ENCODE data around the gene CAPS2.
A peak's percentile ranks its signal among the peaks of the same experiment; 100 is the strongest.
"Not testable (repeated sequence)": the region's sequence is repeated elsewhere in the genome, so short reads cannot be mapped to it uniquely, and the experiment has no call there.

Gene CAPS2

DNA sequence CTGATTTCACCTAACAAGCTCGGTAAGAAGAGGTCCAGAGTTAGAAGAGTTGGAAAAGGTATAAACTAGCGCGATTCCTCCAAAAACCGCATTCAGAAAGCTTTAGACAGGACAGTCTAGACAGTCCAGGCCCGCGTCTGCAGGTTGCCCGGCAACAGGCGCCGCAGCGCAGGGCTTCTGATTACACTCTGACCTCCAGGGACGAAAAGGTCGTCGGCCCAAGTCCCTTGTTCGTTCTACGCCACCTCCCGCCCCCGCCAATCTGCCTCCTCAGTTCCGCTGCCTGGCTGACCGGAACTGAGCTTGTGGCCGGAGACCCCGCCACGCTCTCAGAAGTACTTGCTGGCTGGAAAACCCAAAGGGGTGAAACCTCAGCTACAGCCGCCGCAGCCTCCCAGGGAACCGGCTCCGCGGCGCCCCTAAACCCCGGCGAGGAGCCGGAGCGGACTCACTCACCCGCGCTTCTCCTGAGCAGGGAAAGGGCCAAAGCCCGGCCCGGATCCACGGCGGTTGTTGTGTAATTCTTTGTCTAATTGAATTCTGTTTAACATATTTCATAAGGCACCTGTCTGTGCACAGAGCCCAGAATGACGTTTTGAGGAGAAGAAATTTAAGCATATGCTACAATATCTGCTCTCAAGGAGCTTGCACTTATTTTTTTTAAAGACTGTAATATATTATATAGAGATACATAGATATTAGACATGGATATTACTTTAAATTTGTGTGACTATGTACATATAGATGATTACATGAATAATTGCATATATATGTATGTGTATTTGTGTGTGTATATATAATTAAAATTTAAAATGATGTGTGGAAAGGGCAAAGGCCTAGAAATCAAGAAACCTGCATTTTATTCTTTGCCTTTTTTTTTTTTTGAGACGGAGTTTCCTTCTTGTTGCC, at the start of gene CAPS2:
Gene CAPS2 (minus strand): TSS at position 407 of the 909 bp plus-strand sequence. CDS start 3,826 bp downstream, outside the sequence.
- peak; percentile 53 for DNase-seq

DNA sequence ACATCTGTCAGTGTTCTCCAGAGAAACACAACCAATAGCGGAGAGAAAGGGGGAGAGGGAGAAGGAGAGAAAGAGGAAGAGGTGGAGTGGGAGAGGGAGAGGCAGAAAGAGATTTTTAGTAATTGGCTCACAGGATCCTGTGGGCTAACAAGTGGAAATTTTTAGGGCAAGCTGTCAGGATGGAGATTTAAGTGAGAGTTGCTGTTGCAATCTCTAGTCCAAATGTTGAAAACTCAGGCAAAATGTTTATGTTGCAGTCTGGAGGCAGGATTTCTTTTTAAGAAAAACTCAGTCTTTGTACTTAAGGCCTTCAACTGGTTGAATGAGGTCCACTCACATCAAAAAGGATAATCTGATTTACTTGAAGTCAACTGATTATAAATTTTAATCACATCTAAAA, 48.2 kb upstream of the CAPS2 start:
- DNase-seq = no peak

DNA sequence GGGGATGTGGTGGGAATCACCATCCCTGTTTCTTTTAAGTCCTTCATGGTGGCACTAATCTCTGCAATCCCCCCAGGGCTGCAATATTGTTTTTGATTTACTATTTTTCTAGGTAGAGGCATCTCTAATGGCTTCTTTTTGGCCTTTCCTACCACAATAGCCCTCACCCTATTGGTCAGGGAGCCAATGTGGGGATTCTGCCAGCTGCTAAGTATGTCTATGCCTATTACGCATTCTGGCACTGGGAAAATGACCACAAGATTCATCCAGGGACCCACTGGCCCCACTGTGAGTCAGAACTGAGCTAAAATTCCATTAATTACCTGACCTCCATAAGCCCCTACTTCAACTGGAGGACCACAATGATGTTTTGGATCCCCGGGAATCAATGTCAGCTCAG, 44.8 kb upstream of the CAPS2 start:
- DNase-seq = no peak

DNA sequence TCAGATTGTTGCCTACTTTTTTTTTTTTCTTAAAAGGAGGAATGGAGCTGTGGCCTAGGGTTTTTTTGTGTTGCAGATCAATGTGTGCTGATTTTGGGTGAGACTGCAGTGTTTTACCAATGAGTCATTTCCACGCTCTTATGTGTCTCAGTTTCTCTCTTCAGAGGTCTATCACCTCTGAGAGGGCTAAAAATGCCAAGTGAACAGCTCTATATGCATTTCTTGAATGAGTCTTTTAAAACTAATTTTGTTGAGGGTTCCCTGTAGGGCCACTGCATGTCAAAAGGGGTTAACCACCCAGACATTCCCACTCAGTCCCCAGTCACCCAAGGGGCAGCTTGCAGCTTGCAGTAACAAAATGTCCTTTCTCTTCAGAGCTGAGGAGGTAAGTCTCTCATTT, 36.5 kb upstream of the CAPS2 start:
- DNase-seq = no peak

DNA sequence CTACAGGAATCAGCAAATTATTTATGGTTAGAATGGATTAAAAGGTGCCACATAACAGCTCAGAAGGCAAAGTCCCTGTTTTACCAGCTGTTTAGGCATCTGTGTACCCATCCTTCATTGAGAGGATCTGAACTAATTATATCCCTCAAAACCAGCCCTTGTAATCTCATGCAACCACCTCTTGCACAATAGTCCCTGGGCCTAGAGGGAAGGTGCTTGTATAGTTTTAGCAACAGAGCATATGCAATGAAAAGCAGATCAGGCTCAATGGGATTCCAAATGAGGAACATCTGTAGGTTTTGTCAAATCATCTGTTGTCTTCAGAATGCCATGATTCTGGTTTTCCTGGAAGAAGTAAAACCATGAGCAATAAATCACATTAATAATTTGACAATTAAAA, 34.8 kb upstream of the CAPS2 start:
- DNase-seq = no peak

DNA sequence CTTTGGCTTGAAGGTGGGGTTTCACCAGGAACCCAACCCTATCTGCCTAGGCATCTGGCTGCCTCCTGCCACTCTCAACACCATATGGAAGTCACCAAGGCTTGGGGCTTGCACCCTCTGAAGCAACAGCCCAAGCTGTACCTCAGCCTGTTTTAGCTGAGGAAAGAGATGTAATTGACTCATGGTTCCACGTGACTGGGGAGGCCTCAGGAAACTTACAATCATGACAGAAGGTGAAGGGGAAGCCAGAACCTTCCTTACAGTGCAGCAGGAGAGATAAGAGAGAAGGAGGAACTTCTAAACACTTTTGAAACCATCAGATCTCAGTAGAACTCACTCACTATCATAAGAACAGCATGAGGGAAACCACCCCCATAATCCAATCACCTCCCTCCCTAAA, 31.3 kb upstream of the CAPS2 start:
- peak; percentile 2 for DNase-seq

DNA sequence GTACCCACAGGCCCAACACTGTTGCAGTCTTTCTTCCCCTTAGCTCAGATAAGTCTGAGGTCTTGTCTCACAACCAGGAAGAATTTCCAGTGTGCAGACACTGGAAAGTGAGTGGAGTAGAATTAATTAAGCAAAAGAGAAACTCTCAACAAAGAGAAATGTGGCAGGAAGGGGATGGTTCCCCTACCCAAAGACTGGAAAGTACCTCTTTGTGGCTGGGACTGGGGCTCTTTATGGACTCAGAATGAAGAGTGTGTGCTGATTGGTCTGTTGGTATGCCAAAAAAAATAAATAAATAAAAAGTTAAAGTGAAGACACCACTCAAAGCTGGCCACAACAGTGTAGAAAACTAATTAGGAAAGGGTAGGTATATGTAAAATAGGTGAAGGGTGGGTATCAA, 30.8 kb upstream of the CAPS2 start:
- DNase-seq = no peak

DNA sequence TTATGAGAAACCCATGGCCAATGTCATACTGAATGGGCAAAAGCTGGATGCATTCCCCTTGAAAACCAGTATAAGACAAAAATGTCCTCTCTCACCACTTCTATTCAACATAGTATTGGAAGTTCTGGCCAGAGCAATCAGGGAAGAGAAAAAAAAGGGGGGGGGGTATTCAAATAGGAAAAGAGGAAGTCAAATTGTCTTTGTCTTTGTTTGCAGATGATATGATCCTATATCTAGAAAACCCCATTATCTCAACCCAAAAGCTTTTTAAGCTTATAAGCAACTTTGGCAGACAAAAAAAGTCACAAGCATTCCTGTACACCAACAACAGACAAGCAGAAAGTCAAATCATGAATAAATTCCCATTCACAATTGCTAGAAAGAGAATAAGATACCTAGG, 23.9 kb upstream of the CAPS2 start:
- DNase-seq = no peak

DNA sequence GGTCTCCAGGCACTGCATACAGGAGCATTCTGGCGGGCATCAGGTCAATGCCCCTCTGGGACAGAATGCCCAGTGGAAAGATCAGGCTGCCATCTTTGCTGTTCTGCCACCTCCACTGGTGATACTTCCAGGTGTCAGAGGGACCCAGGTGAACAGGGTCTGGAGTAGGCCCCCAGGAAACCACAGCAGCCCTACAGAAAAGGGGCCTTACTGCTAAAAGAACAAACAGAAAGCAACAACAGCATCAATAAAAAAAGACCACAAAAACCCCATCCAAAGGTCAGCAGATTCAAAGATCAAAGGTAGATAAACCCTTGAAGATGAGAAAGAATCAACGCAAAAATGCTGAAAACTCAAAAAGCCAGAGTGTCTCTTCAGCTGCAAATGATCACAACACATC, 20.3 kb upstream of the CAPS2 start:
- no peak for DNase-seq

DNA sequence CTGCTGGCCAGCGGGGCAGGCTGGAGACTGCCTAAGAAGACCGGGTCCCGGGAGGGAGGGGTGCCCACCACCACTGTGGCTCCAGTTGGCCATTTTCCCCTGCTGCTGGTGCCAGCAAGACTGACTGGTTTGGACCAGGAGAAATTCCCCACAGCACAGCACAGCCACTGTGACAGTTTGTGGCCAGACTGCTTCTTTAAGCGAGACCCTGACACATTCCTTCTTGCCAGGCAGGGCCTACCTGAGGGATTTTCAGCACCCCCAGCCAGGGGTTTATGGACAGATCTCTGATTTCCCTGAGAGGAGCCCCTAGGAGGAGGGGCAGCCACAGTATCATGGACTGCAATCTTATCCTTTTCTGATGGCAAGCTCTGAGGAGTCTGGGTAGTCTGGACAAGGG, 19.8 kb upstream of the CAPS2 start:
- no peak for DNase-seq

DNA sequence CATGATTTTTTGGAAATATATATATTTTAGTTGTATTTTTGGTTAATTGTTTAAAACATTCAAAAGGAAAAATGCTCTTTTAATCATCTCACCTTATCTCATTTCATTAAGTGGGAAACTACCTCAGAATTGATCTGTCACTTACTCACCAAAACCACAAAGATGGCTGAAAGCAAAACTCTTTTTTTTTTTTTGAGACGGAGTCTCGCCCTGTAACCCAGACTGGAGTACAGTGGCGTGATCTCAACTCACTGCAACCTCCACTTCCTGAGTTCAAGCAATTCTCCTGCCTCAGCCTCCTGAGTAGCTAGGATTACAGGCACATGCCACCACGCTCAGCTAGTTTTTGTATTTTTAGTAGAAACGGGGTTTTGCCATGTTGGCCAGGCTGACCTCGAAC, 16.1 kb upstream of the CAPS2 start:
- not testable (repeated sequence) for DNase-seq

DNA sequence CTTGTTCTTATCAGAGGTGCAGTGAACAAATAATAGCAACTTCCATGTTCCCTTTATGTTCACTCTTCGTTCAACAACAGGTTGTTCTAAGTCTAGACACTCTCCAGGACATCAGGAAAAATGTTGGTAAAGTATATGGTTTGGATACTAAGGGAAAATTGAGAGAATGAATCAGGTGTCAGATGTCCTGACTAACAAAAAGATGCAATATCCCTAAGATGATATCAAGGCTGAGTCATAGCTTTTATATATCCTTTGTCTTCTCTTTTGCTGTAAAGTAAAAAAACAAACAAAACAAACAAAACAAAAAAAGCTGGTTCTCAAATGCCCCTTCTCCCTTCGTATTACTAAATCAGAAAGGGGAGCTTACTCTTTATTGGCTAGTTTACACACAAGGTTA, 15.4 kb upstream of the CAPS2 start:
- no peak for DNase-seq

DNA sequence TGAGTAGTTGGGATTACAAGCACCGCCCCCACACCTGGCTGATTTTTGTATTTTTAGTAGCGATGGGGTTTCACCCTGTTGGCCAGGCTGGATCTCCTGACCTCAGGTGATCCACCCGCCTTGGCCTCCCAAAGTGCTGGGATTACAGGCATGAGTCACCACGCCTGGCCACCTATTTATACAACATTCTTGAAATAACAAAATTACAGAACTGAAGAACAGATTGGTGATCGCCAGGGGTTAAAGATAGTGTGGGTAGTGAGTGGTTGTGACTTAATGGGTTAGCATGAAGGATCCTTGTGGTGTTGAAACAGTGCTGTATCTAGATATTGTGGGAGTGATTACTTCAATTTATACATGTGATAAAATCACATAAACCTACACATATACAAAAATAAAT, 11.7 kb upstream of the CAPS2 start:
- DNase-seq = no peak

DNA sequence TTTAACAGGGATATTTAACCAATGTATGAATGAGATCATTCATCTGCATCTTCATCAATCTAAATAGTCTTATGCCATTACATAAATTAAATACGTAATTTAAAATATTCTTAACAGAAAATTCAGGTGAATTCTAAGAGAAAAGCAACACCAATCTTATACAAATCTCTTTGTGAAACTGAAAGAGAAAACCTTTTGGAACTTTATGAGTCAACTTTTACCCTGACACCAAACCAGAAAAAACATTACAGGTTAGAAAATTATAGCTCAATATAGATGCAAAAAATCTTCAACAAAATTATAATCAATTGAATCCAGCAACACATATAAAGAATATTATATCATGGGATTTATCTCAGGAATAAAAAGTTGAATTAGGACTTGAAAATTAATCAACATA, 7.8 kb upstream of the CAPS2 start:
- no peak for DNase-seq

DNA sequence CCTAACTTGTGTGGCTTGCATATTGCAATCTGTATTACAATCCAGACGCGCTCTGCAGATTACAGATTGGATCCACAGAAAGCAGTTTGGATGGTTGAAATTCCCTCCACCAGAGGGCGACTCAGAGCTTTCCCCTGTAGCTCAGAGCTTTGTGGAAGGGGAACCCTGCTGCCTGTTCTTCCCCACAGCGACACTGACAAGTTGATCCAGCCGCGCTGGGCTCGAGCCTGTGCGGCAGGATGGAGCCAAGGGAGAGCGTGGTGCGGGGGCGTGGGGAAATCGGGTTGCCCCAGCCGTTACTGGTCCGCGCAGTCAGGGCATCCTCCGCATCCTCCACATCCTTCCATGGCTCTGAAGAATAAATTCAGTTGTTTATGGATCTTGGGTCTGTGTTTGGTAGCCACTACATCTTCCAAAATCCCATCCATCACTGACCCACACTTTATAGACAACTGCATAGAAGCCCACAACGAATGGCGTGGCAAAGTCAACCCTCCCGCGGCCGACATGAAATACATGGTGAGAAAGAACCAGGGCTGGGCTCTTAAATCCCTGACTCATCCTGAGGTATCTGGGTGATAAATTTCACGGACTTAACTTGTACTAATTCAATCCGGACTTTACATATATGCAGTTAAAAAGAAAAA, 4.4 kb upstream of the CAPS2 start, which contains the start of gene GLIPR1L1:
Gene GLIPR1L1 (plus strand): TSS at position 287 of the 647 bp plus-strand sequence. CDS start 59 bp downstream, at position 346.
- peak; percentile 77 for DNase-seq

DNA sequence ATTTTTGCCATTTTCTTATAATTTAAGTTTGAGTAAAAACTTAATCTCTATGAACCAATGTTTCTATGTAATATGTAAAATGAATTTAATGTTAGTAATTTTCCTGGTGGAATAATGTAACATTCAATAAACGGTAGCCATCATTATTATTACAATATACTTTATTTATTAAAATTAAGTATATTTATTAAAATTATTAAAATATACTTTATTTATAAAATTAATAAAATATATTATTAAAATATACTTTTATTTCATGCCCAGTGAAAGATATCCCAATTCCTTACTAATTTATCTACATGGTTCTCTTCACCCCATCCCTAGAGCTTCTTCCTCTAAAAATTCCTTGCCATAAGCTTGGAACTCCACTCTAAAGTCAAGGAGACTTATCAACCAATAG, 2.5 kb downstream of the CAPS2 start:
- DNase-seq = no peak

DNA sequence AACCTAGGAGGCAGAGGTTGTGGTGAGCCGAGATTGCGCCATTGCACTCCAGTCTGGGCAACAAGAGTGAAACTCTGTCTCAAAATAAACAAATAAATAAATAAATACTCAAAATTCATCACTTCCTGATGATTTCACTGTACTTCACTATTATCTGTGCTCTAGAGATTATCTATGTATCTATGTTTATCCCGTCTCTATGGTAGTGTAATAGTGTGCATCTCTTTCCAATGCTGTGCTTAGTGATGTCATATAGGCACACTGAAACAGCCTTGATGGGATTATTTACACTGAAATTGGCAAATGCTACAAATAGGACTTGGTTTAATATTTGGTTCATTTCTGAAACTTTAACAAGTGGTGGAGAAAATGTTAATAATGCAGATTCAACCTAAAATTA, 6.5 kb downstream of the CAPS2 start:
- no peak for DNase-seq

DNA sequence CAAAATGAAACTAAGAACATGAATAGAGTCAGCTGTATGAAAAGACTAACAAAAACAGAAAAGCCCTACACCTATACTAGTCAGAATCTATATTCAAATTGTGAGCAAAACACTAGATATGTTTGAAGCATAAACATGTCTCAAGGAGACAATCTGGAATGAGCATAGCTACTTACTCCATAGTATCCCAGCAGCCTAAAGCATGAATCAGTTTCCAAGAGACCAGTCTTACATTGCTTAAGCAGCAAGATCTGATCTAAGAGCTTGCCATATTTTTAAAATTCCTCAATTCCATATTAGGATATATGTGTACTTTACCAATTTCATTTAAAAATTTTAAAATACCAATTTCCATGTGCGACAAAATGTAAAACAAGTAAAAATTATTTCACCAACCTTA, 7.7 kb downstream of the CAPS2 start:
- DNase-seq = no peak

DNA sequence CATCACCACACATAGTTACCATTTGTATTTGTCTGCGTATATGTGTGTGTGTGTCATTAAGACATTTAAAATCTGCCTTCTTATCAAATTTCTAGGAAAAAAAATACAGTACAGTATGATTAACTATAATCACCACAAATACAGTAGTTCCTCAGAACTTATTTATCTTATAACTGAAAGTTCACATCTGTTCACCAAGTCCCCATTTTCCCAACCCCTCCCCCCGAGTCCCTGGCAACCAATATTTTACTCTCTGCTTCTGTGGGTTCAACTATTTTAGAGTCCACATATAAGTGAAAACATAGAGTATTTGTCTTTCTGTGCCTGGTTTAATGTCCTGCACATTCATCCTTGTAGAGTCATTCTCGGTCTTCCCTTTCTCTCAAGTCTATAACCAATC, 12.3 kb downstream of the CAPS2 start:
- DNase-seq = no peak

DNA sequence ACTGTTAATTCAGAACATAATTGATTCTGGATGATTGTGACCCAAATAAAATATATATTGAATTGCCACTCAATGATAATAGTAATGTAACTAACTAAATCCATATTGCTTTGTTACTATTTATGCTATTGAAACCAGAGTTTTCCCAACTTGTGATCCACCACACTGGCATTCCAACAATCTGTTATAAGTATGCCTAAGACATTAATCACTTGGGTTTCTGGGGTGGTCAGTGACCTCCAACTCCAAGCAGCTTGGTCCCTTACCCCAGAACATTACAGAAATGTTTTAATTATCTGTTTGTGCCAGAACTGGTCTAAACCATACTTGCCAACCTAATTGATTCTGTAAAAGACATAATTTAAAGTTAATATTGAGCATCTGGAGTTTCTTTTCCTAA, 14.6 kb downstream of the CAPS2 start:
- DNase-seq = no peak

DNA sequence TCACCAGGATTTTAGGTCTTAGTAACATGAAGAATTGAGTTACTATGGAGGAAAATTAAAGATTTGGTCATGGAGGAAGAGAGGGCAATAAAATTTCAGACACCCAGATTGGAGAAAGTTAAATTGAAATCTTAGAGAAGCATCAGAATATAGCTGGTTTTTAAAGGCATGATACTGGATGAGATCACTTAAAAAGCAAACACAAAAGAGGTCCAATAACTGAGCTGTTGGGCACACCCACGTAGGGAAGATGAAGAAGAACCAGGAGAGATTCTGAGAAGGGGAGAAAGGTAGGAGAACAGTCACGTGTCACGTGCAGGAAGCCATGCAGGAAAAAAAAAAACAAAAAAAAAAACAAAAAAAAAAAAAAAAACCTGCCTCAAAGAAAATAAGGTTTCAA, 18.8 kb downstream of the CAPS2 start:
- no peak for DNase-seq

DNA sequence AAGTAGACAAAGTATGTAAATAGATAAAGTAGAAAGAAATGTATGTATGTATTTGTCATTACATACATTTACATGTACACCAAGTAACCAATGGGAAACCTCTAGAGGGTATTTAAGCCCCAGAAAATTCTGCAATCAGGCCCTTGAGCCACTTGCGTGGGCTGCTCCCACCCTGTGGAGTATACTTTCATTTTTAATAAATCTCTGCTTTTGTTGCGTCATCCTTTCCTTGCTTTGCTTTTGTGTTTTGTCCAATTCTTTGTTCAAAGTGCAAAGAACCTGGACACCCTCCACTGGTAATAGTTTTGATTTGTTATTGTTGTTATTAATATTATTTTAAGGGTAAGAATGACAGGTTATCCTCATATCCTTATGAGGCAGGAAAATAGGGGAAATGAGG, 21.8 kb downstream of the CAPS2 start:
- no peak for DNase-seq

DNA sequence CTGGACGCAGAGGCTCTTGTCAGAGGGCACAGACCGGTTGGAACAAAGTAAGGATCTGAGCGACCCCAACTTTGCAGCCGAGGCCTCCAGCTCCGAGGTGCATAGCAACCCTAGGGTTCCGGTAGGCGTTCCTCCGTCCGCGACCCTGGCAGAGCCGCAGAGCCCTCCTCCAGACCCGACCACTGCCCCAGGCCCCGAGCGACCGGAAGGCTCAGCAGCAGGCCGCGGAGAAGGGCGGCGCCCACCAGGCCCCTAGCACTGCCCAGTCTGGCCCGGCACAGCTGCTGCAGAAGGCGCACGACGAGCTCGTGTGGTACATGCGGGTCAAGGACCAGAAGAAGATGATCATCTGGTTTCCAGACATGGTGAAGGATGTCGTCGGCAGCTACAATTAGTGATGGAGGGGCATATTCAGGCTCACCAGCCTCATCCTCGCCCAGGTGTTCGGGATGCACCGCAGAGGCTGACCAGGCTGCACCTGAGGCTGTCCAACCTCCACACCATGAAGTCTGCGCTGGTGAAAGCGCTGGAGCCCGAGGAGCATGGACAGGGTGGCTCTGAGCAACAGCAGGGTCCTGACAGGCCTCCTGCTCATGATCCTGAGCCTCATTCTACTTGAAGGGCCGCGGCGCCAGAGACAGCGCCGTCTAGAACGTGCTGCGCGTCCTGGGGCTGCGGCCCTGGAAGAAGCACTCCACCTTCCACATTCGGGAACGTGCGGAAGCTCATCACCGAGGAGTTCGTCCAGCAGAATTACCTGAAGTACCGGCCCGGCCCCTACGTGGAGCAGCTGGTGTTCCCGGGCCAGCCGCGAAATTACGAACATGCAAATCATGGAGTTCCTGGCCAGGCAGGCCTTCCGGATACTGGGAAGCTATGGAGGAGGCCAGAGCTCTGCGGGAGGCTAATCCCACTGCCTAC, 24.5 kb downstream of the CAPS2 start:
- no peak for DNase-seq

All from GDM1 (cell line).